Keratinocyte (primary cell): ENCODE measurements around the gene CNTLN.

Experiments
- EZH2 ChIP-seq: IDR thresholded peaks from one replicate; pipeline ENCODE4 v1.6.1; 2012; ENCODE audit warnings: inconsistent platforms, mild to moderate bottlenecking, low read length, moderate library complexity
- TF ChIP-seq, protein P1 (sequence below), 3 experiments: IDR thresholded peaks in 1 of 3; conservative IDR thresholded peaks in 1 of 3; optimal IDR thresholded peaks in 1 of 3; 2 replicates in 2 of 3; 3 replicates in 1 of 3; pipeline versions ENCODE3 to v1.5.1; 2011; ENCODE audit warnings: low read length in 3 of 3, mild to moderate bottlenecking in 3 of 3, moderate library complexity in 2 of 3, control low read depth in 1 of 3, inconsistent platforms in 1 of 3; ENCODE audit not compliant: insufficient read depth in 2 of 3; ENCODE audit errors: extremely low read depth in 1 of 3

DNA sequence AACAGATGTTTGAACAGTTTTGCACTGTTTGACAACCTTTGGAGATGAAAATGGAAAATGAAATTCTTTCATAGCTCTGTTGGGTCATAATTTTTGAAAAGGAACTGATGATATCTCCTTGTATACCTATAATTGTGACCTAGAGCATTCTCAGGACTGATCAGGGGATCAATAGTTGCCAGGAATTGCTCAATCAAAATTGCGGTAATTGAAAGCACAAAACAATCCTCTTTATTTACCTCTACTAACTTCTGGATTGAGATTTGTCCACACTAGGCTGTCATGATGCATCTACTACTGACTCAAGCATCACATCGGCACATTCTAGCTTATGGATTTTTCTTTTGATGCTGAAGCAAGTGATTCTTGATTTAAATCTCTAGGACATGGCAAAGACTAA lies 4.1 kb upstream of the CNTLN start:
- TF ChIP-seq, protein P1, sequence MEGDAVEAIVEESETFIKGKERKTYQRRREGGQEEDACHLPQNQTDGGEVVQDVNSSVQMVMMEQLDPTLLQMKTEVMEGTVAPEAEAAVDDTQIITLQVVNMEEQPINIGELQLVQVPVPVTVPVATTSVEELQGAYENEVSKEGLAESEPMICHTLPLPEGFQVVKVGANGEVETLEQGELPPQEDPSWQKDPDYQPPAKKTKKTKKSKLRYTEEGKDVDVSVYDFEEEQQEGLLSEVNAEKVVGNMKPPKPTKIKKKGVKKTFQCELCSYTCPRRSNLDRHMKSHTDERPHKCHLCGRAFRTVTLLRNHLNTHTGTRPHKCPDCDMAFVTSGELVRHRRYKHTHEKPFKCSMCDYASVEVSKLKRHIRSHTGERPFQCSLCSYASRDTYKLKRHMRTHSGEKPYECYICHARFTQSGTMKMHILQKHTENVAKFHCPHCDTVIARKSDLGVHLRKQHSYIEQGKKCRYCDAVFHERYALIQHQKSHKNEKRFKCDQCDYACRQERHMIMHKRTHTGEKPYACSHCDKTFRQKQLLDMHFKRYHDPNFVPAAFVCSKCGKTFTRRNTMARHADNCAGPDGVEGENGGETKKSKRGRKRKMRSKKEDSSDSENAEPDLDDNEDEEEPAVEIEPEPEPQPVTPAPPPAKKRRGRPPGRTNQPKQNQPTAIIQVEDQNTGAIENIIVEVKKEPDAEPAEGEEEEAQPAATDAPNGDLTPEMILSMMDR (optimal IDR thresholded peaks at IDR 0.05 in 1 of 3, IDR thresholded peaks at IDR 0.05 in 1 of 3, conservative IDR thresholded peaks at IDR 0.05 in 1 of 3; ENCODE audit: extremely low read depth in 1 of 3, insufficient read depth in 2 of 3, low read length in 3 of 3), result no peak
- no peak for TF ChIP-seq EZH2
